Gastrocnemius medialis (tissue), 4 donors: ENCODE results near the gene MSI2. TPM values are rescaled to one million over a fixed set of nuclear protein-coding genes. Genes with fewer than 3 reads are reported as not detected.
A peak's percentile ranks its signal among the peaks of the same experiment; 100 is the strongest.

ENCODE experiments used
- ATAC-seq, 2 donors: fragments of 150-250 bp; one replicate each; pipeline ENCODE4 v1.9.1; 2016
- DNase-seq, 2 donors: peaks; one replicate each; pipeline ENCODE4 v3.0.0-alpha.2; 2019
- H3K27ac ChIP-seq, 4 donors: fragments of 200-600 bp; sonication (generic); 1 replicate in 1 of 4; 2 replicates in 3 of 4; pipeline ENCODE4 v1.5.1; 2016 to 2018; ENCODE audit warnings: mild to moderate bottlenecking in 2 of 4, moderate library complexity in 1 of 4
- H3K27me3 ChIP-seq, 3 donors: fragments of 200-600 bp; sonication (generic) in 2 of 3; 1 replicate in 1 of 3; 2 replicates in 2 of 3; pipeline versions ENCODE4 v1.5.1 to v1.6.0; 2016 to 2019; ENCODE audit warnings: mild to moderate bottlenecking in 1 of 3, moderate library complexity in 1 of 3
- H3K36me3 ChIP-seq, 2 donors: fragments of 200-600 bp; sonication (generic) in 1 of 2; one replicate each; pipeline ENCODE4 v1.5.1; 2017 to 2018
- H3K4me1 ChIP-seq, 2 donors: fragments of 200-600 bp; sonication (generic) in 1 of 2; one replicate each; pipeline ENCODE4 v1.5.1; 2016 to 2017; ENCODE audit warnings: mild to moderate bottlenecking in 2 of 2
- H3K4me3 ChIP-seq, 4 donors: fragments of 200-600 bp; sonication (generic) in 3 of 4; 1 replicate in 1 of 4; 2 replicates in 3 of 4; pipeline ENCODE4 v1.5.1; 2016 to 2019; ENCODE audit warnings: mild to moderate bottlenecking in 2 of 4
- H3K9me3 ChIP-seq, 3 donors: fragments of 200-600 bp; sonication (generic) in 2 of 3; 1 replicate in 1 of 3; 2 replicates in 2 of 3; pipeline ENCODE4 v1.5.1; 2016 to 2019
- CTCF ChIP-seq, 5 experiments: fragments of 450-650 bp in 3 of 5; fragments of 200-600 bp in 2 of 5; sonication (generic) in 2 of 5; IDR thresholded peaks in 4 of 5; conservative IDR thresholded peaks in 1 of 5; 1 replicate in 4 of 5; 2 replicates in 1 of 5; pipeline ENCODE4 v1.5.1; 2016 to 2019; ENCODE audit warnings: antibody characterized with exemption in 5 of 5, mild to moderate bottlenecking in 3 of 5, moderate library complexity in 3 of 5
- POLR2A ChIP-seq, 2 donors: fragments of 450-650 bp; IDR thresholded peaks; one replicate each; pipeline ENCODE4 v1.6.1; 2017; ENCODE audit warnings: antibody characterized with exemption in 2 of 2, mild to moderate bottlenecking in 2 of 2, moderate library complexity in 2 of 2
- in situ Hi-C, 4 donors: fragments of 200-750 bp; cut with MboI; loops; one replicate each; pipeline versions ENCODE4 v1.15.0 to v1.8.0; 2017; ENCODE audit warnings: low sequenced_read_pairs in 4 of 4
- intact Hi-C: fragments of 100-400 bp; cut with DNase I; formaldehyde crosslinking; loops from one replicate; pipeline ENCODE4 v1.15.1; 2023; ENCODE audit warnings: low total_unique reads
- total RNA-seq, 4 donors: library from RNA; depleted of rRNA; stranded (reverse); fragments of >200 nt; gene quantifications; one replicate each; pipeline versions ENCODE4 v1.1.0 to v1.2.3, GENCODE V29; 2016

MSI2 gene
- total RNA-seq, 4 donors from 2014 or later = 33.1 to 66.2 (median 48.5) TPM

GRCh38 chr17:57330587-57330986, 74.3 kb downstream of the MSI2 start:
- in situ Hi-C loops = no loop called here
- peak overlapping the region; percentile 77 to 84 (median 82) for H3K27ac ChIP-seq
- TF ChIP-seq CTCF (IDR thresholded peaks at IDR 0.05 in 4 of 5, conservative IDR thresholded peaks at IDR 0.05 in 1 of 5) (no peak), POLR2A (IDR thresholded peaks at IDR 0.05) (no peak)
- H3K4me3 ChIP-seq = no peak overlapping the region
- peaks cover 48 to 60% of the 10 kb centered on the region in 2 donors for H3K4me1 ChIP-seq
- no peaks in the 10 kb centered on the region for H3K27me3 ChIP-seq
- ATAC-seq = no peak
- H3K36me3 ChIP-seq = no peaks in the 10 kb centered on the region
- no peaks in the 10 kb centered on the region for H3K9me3 ChIP-seq
- intact Hi-C loops = no loop called here
- no peak for DNase-seq

- peak overlapping the region; percentile 77 to 84 (median 82) for H3K27ac ChIP-seq
- ATAC-seq (no peak), DNase-seq (no peak)
- intact Hi-C loops = no loop called here
- H3K9me3 ChIP-seq = no peaks in the 10 kb centered on the region
- TF ChIP-seq POLR2A (IDR thresholded peaks at IDR 0.05) (no peak), CTCF (IDR thresholded peaks at IDR 0.05 in 4 of 5, conservative IDR thresholded peaks at IDR 0.05 in 1 of 5) (no peak)
- H3K4me1 ChIP-seq = peaks cover 44 to 52% of the 10 kb centered on the region in 2 donors
- in situ Hi-C loops = no loop called here
- no peak overlapping the region for H3K4me3 ChIP-seq
- no peaks in the 10 kb centered on the region for H3K27me3 ChIP-seq
- H3K36me3 ChIP-seq = no peaks in the 10 kb centered on the region
Observed at GRCh38 chr17:57331423-57331822, 75.1 kb downstream of the MSI2 start.

GRCh38 chr17:57332501-57332900, 76.2 kb downstream of the MSI2 start:
- no peak for ATAC-seq
- Histone ChIP-seq H3K4me1 (peaks cover 40 to 50% of the 10 kb centered on the region in 2 donors), H3K36me3 (no peaks in the 10 kb centered on the region), H3K4me3 (no peak overlapping the region), H3K9me3 (no peaks in the 10 kb centered on the region), H3K27me3 (no peaks in the 10 kb centered on the region), H3K27ac (peak overlapping the region in 2 of 4 donors; percentile 77 to 84)
- intact Hi-C loops (no loop called here), in situ Hi-C loops (no loop called here)
- no peak for TF ChIP-seq POLR2A (IDR thresholded peaks at IDR 0.05)
- no peak for TF ChIP-seq CTCF (IDR thresholded peaks at IDR 0.05 in 4 of 5, conservative IDR thresholded peaks at IDR 0.05 in 1 of 5)
- DNase-seq = no peak

GRCh38 chr17:57335195-57335792, 79.0 kb downstream of the MSI2 start:
- no peak for ATAC-seq

More at GRCh38 chr17:57335195-57335792, 79.0 kb downstream of the MSI2 start:
- Histone ChIP-seq H3K4me1 (peaks cover 33 to 39% of the 10 kb centered on the region in 2 donors), H3K9me3 (no peaks in the 10 kb centered on the region), H3K36me3 (no peaks in the 10 kb centered on the region), H3K4me3 (no peak overlapping the region), H3K27ac (no peak overlapping the region), H3K27me3 (no peaks in the 10 kb centered on the region)
- no peak for DNase-seq
- in situ Hi-C loops = no loop called here
- intact Hi-C loops = no loop called here
- no peak for TF ChIP-seq POLR2A (IDR thresholded peaks at IDR 0.05)
- TF ChIP-seq CTCF (IDR thresholded peaks at IDR 0.05 in 4 of 5, conservative IDR thresholded peaks at IDR 0.05 in 1 of 5) = no peak
